ENCODE measurements around the gene SUCLG2.
"Not testable (repeated sequence)": the region's sequence is repeated elsewhere in the genome, so short reads cannot be mapped to it uniquely, and the experiment has no call there.

Gene SUCLG2

GRCh38 chr3:67602816-67603215, 51.6 kb downstream of the SUCLG2 start:
- DNase-seq = no peak

- DNase-seq = peak; percentile 3
These were observed 52.3 kb downstream of the SUCLG2 start for GRCh38 chr3:67601919-67602608.

GRCh38 chr3:67601385-67601784, 53.0 kb downstream of the SUCLG2 start:
- no peak for DNase-seq

- DNase-seq = no peak
These were observed 54.6 kb downstream of the SUCLG2 start for GRCh38 chr3:67599821-67600220.

GRCh38 chr3:67598814-67599556, 55.4 kb downstream of the SUCLG2 start:
- no peak for DNase-seq

- DNase-seq = no peak
These were observed 59.0 kb downstream of the SUCLG2 start for GRCh38 chr3:67595424-67595823.

- DNase-seq = no peak
These were observed 60.6 kb downstream of the SUCLG2 start for GRCh38 chr3:67593761-67594234.

GRCh38 chr3:67592057-67592456, 62.4 kb downstream of the SUCLG2 start:
- no peak for DNase-seq

GRCh38 chr3:67587811-67588210, 66.6 kb downstream of the SUCLG2 start:
- no peak for DNase-seq

- DNase-seq = no peak
These were observed 67.1 kb downstream of the SUCLG2 start for GRCh38 chr3:67587301-67587700.

- not testable (repeated sequence) for DNase-seq
These were observed 69.8 kb downstream of the SUCLG2 start for GRCh38 chr3:67584608-67585007.

GRCh38 chr3:67580430-67581000, 73.9 kb downstream of the SUCLG2 start:
- DNase-seq = no peak

GRCh38 chr3:67578416-67578815, 76.0 kb downstream of the SUCLG2 start:
- DNase-seq = no peak

- no peak for DNase-seq
These were observed 78.0 kb downstream of the SUCLG2 start for GRCh38 chr3:67576441-67576840.

- no peak for DNase-seq
These were observed 85.1 kb downstream of the SUCLG2 start for GRCh38 chr3:67569324-67569723.

- no peak for DNase-seq
These were observed 86.5 kb downstream of the SUCLG2 start for GRCh38 chr3:67567893-67568292.

- no peak for DNase-seq
These were observed 89.4 kb downstream of the SUCLG2 start for GRCh38 chr3:67564973-67565372.

GRCh38 chr3:67564008-67564407, 90.4 kb downstream of the SUCLG2 start:
- no peak for DNase-seq

- no peak for DNase-seq
These were observed 92.6 kb downstream of the SUCLG2 start for GRCh38 chr3:67561667-67562394.

- DNase-seq = no peak
These were observed 93.1 kb downstream of the SUCLG2 start for GRCh38 chr3:67561266-67561665.

GRCh38 chr3:67559029-67559605, 95.3 kb downstream of the SUCLG2 start:
- no peak for DNase-seq

- DNase-seq = no peak
These were observed 96.0 kb downstream of the SUCLG2 start for GRCh38 chr3:67558426-67558825.

- DNase-seq = no peak
These were observed 96.5 kb downstream of the SUCLG2 start for GRCh38 chr3:67557848-67558355.

Measured in activated effector memory CD4-positive, alpha-beta T cell treated with Interleukin-2 at 50 U/mL for 16 hours (primary cell).